Esophagus squamous epithelium (tissue), 4 donors: Measurements from ENCODE around the gene TCF7.

ENCODE experiments used
- CTCF ChIP-seq, 6 experiments: fragments of 450-650 bp in 4 of 6; fragments of 200-600 bp in 2 of 6; sonication (generic) in 2 of 6; IDR thresholded peaks; one replicate each; pipeline ENCODE4 v1.5.1; 2016 to 2019; ENCODE audit warnings: antibody characterized with exemption in 6 of 6, mild to moderate bottlenecking in 4 of 6, moderate library complexity in 4 of 6
- POLR2A ChIP-seq, 4 donors: fragments of 450-650 bp; IDR thresholded peaks; one replicate each; pipeline ENCODE4 v1.6.1; 2017; ENCODE audit warnings: antibody characterized with exemption in 4 of 4, mild to moderate bottlenecking in 4 of 4, moderate library complexity in 3 of 4

GRCh38 chr5:134184155-134185135 lies 70.0 kb downstream of the TCF7 start:
- peak; percentile 56 to 93 (median 86) for TF ChIP-seq CTCF (IDR thresholded peaks at IDR 0.05)
- no peak for TF ChIP-seq POLR2A (IDR thresholded peaks at IDR 0.05)
